Progenitor cell of endocrine pancreas (in vitro differentiated cells): ENCODE results near the gene LSR. TPM values are rescaled to one million over a fixed set of nuclear protein-coding genes. Genes with fewer than 3 reads are reported as not detected.

Source experiments
- DNase-seq: peaks from one replicate; pipeline ENCODE4 v3.0.0; 2021; ENCODE audit warnings: low spot score; ENCODE audit not compliant: unreplicated experiment
- H3K27ac Mint-ChIP-seq: 2 replicates; pipeline ENCODE4 v1.8.0; 2021; ENCODE audit warnings: mild to moderate bottlenecking, moderate library complexity, mixed read lengths
- H3K27me3 Mint-ChIP-seq: 2 replicates; pipeline ENCODE4 v1.8.0; 2021; ENCODE audit warnings: mixed read lengths
- H3K36me3 Mint-ChIP-seq: 2 replicates; pipeline ENCODE4 v1.8.0; 2022; ENCODE audit warnings: mixed read lengths; ENCODE audit not compliant: insufficient read depth
- H3K4me1 Mint-ChIP-seq: 2 replicates; pipeline ENCODE4 v1.8.0; 2021; ENCODE audit warnings: low read depth, mixed read lengths
- H3K4me3 Mint-ChIP-seq: 2 replicates; pipeline ENCODE4 v1.8.0; 2021; ENCODE audit warnings: low read depth, mild to moderate bottlenecking, moderate library complexity, mixed read lengths
- H3K9me3 Mint-ChIP-seq: 2 replicates; pipeline ENCODE4 v1.8.0; 2021; ENCODE audit warnings: low read depth, mixed read lengths
- CTCF ChIP-seq: fragments of 200-600 bp; sonication (generic); IDR thresholded peaks from one replicate; pipeline ENCODE4 v1.5.0; 2021; ENCODE audit warnings: antibody characterized with exemption, mild to moderate bottlenecking; ENCODE audit not compliant: unreplicated experiment
- total RNA-seq: library from RNA; stranded (reverse); gene quantifications from 2 replicates; pipeline ENCODE4 v1.2.1, GENCODE V29; 2021

Gene LSR
- total RNA-seq, 1 donor from 2014 or later, result 132 TPM

GRCh38 chr19:35261356-35262100 is 12.7 kb downstream of the LSR start:
- H3K36me3 Mint-ChIP-seq, result peaks cover 14% of the 10 kb centered on the region
- H3K4me1 Mint-ChIP-seq, result peaks cover 8% of the 10 kb centered on the region
- H3K4me3 Mint-ChIP-seq, result no peak overlapping the region
- H3K27me3 Mint-ChIP-seq, result no peaks in the 10 kb centered on the region
- DNase-seq, result no peak
- no peak overlapping the region for H3K27ac Mint-ChIP-seq
- no peak for TF ChIP-seq CTCF
- no peaks in the 10 kb centered on the region for H3K9me3 Mint-ChIP-seq

GRCh38 chr19:35262101-35262761 is 13.4 kb downstream of the LSR start:
- Mint-ChIP-seq H3K4me1 (peaks cover 7% of the 10 kb centered on the region), H3K36me3 (peaks cover 13% of the 10 kb centered on the region), H3K27me3 (no peaks in the 10 kb centered on the region), H3K27ac (no peak overlapping the region), H3K9me3 (no peaks in the 10 kb centered on the region), H3K4me3 (no peak overlapping the region)
- no peak for DNase-seq
- TF ChIP-seq CTCF, result no peak

DNA sequence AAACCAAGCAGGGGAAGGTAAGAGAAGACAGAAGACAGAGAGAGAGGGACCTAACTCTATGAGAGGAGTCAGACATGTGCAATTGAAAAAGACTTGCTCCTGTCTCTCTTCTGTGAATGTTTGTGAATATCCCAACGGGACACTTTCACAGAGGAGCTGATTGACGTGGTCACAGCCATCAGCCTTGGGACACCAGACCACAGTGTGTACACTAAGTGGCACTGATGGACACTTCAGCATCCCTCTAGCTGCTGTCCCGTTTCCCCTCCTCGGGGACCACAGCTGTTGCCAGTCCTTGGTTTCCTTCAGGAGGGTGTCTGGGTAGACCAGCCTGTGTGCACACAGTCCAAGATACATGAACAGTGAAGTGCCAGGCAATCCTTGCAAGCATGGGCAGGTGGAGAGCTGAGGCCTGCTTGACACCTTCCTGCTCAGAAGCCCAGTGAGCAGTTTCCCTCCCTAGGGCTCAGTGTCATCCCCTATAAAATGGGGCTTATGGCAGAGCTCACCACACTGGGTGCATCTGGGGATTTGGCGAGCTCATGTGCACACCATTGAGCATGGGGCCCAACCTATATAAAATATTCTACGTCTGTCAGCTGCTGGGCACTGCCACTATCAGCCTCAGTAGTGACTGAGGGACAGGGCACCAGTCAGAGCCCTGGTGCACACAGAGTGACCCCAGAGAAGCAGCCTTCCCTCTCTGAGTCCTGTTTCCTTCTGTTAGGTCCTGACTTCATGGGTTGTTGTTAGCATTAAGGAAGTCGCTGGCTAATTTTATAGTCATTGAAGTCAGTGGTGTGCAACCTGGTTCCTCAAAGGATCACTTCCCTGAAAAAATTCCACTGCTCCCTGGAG is 15.7 kb downstream of the LSR start:
- no peaks in the 10 kb centered on the region for H3K9me3 Mint-ChIP-seq
- no peak for TF ChIP-seq CTCF
- no peaks in the 10 kb centered on the region for H3K27me3 Mint-ChIP-seq
- H3K4me1 Mint-ChIP-seq, result peaks cover 5% of the 10 kb centered on the region
- H3K27ac Mint-ChIP-seq, result no peak overlapping the region
- DNase-seq, result no peak
- no peak overlapping the region for H3K4me3 Mint-ChIP-seq
- peaks cover 14% of the 10 kb centered on the region for H3K36me3 Mint-ChIP-seq

GRCh38 chr19:35265126-35265899 is 16.5 kb downstream of the LSR start:
- peak overlapping the region; percentile 75 for H3K27ac Mint-ChIP-seq
- H3K27me3 Mint-ChIP-seq, result no peaks in the 10 kb centered on the region
- peak; percentile 6 for DNase-seq
- peak overlapping the region; percentile 44 for H3K4me3 Mint-ChIP-seq
- H3K9me3 Mint-ChIP-seq, result no peaks in the 10 kb centered on the region
- H3K36me3 Mint-ChIP-seq, result peaks cover 11% of the 10 kb centered on the region
- H3K4me1 Mint-ChIP-seq, result peaks cover 7% of the 10 kb centered on the region
- no peak for TF ChIP-seq CTCF
